IMR-90 (cell line): ENCODE results near the gene CNOT6.

ENCODE experiments used
- MAZ ChIP-seq: IDR thresholded peaks from 2 replicates; pipeline ENCODE4 v1.6.1; 2012; ENCODE audit warnings: low read depth, mild to moderate bottlenecking, low read length, improper control_type of control experiment, moderate library complexity, borderline replicate concordance
- RAD21 ChIP-seq: IDR thresholded peaks from 2 replicates; pipeline ENCODE4 v1.6.1; 2012; ENCODE audit warnings: low read length, improper control_type of control experiment
- SMC3 ChIP-seq: fragments of 150-350 bp; IDR thresholded peaks from 2 replicates; pipeline ENCODE4 v1.6.1; 2016; ENCODE audit warnings: low read depth, mild to moderate bottlenecking, antibody characterized with exemption, low read length, moderate library complexity
- TF ChIP-seq, protein P1 (sequence below): conservative IDR thresholded peaks from 2 replicates; pipeline ENCODE4 v1.5.1; 2012; ENCODE audit warnings: mild to moderate bottlenecking, low read depth, low read length, improper control_type of control experiment

DNA sequence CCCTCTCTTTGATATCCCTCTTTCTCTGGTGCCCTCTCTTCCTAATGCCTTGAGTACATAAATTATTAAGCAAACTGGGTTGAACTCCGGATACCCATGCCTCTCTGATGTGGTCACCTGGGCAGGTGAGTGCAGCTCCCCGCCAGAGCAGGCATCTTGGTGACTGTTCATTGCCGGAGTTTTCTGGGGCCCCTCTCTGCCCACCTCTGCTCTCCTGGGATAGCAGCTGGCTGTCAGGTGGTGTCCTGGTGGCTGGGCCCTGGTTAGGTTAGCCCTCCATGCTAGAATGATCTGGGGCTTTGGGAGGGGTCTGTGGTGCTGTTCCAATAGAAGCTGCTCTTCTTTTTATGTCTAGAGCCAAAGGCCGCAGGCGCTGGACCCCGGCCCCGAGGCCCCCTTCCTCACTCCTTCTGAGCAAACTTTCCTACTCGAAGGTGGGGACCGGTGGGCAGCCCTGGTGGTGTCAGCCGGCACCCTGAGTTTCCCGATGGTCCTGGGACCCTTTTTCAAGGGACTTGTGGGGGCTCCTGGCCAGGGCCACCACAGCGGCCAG lies 102.0 kb downstream of the CNOT6 start:
- TF ChIP-seq, protein P1, sequence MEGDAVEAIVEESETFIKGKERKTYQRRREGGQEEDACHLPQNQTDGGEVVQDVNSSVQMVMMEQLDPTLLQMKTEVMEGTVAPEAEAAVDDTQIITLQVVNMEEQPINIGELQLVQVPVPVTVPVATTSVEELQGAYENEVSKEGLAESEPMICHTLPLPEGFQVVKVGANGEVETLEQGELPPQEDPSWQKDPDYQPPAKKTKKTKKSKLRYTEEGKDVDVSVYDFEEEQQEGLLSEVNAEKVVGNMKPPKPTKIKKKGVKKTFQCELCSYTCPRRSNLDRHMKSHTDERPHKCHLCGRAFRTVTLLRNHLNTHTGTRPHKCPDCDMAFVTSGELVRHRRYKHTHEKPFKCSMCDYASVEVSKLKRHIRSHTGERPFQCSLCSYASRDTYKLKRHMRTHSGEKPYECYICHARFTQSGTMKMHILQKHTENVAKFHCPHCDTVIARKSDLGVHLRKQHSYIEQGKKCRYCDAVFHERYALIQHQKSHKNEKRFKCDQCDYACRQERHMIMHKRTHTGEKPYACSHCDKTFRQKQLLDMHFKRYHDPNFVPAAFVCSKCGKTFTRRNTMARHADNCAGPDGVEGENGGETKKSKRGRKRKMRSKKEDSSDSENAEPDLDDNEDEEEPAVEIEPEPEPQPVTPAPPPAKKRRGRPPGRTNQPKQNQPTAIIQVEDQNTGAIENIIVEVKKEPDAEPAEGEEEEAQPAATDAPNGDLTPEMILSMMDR: no peak
- no peak for TF ChIP-seq MAZ
- no peak for TF ChIP-seq RAD21
- TF ChIP-seq SMC3: no peak
